ENCODE data around the gene FBN3.

DNA sequence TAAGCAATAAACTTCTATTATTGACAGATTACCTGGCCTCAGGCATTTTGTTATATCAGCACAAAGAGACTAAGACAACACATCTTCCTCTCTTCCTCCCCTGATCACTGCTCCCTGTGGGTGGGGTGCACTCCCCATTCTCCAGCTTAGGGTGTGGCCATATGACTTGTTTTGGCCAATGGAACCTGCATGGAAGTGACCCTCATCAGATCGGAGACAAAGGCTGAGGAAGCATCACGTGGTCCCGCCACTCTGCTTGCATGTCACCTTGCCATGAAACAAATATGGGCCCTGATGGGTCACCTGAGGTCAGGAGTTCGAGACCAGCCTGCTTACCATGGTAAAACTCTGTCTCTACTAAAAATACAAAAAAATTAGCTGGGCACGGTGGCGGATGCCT, 110.6 kb downstream of the FBN3 start:
- TF ChIP-seq, protein P1, sequence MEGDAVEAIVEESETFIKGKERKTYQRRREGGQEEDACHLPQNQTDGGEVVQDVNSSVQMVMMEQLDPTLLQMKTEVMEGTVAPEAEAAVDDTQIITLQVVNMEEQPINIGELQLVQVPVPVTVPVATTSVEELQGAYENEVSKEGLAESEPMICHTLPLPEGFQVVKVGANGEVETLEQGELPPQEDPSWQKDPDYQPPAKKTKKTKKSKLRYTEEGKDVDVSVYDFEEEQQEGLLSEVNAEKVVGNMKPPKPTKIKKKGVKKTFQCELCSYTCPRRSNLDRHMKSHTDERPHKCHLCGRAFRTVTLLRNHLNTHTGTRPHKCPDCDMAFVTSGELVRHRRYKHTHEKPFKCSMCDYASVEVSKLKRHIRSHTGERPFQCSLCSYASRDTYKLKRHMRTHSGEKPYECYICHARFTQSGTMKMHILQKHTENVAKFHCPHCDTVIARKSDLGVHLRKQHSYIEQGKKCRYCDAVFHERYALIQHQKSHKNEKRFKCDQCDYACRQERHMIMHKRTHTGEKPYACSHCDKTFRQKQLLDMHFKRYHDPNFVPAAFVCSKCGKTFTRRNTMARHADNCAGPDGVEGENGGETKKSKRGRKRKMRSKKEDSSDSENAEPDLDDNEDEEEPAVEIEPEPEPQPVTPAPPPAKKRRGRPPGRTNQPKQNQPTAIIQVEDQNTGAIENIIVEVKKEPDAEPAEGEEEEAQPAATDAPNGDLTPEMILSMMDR (IDR thresholded peaks at IDR 0.05), result no peak
- TF ChIP-seq POLR2A (IDR thresholded peaks at IDR 0.05) (no peak), POLR2AphosphoS5 (IDR thresholded peaks at IDR 0.05) (no peak), EP300 (IDR thresholded peaks at IDR 0.05) (no peak)

All from gastroesophageal sphincter (tissue), 3 donors.